NK-92 (cell line): Measurements from ENCODE around the gene PATJ.
"Not testable (repeated sequence)": the region's sequence is repeated elsewhere in the genome, so short reads cannot be mapped to it uniquely, and the experiment has no call there.

Source experiments
- DNase-seq: peaks from one replicate; lab custom pipeline; 2025; ENCODE audit not compliant: unreplicated experiment; lab: John Stamatoyannopoulos, UW

PATJ gene

DNA sequence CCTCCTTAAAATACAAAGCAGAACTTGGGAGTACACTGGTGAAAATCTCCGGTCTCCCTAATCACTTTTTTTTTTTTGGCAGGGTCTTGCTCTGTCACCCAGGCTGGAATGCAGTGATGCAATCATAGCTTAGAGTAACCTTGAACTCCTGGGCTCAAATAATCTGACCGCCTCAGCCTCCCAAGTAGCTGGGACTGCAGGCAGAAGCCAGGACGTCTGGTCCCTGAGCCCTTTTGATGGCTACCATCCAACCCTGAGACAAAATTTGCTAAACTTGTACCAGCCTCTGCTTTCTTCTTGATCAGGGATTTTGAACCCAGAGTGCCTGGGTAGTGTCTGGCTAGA, 456.5 kb downstream of the PATJ start:
- no peak for DNase-seq

GRCh38 chr1:62207187-62207586, 464.9 kb downstream of the PATJ start:
- no peak for DNase-seq

DNA sequence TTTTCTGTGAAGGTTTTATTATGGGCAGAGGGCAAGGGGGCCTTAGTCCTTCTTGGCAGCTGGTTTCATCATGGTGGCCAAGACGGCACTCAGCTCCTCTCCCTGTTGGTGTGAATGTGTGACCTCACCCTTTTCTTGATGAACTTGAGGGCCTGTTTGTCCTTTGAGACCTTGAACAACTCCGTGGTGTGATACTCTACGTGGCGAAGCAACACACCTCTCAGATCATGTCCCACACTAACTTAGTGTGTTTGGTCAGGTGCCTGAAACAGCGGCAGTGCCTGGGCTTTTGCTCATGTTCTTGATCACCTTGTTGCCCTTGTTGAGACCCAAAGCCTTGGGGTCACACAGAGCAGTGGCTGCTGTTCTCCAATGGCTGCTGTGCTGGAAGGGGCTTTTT, 465.8 kb downstream of the PATJ start:
- no peak for DNase-seq

- DNase-seq, result no peak
Measured at GRCh38 chr1:62208970-62209369, 466.7 kb downstream of the PATJ start.

- DNase-seq, result no peak
Measured at GRCh38 chr1:62209931-62210595, 467.8 kb downstream of the PATJ start.

GRCh38 chr1:62210960-62211359, 468.7 kb downstream of the PATJ start:
- no peak for DNase-seq

GRCh38 chr1:62212411-62212810, 470.1 kb downstream of the PATJ start:
- no peak for DNase-seq

- no peak for DNase-seq
Measured at GRCh38 chr1:62213075-62213914, 471.0 kb downstream of the PATJ start.

DNA sequence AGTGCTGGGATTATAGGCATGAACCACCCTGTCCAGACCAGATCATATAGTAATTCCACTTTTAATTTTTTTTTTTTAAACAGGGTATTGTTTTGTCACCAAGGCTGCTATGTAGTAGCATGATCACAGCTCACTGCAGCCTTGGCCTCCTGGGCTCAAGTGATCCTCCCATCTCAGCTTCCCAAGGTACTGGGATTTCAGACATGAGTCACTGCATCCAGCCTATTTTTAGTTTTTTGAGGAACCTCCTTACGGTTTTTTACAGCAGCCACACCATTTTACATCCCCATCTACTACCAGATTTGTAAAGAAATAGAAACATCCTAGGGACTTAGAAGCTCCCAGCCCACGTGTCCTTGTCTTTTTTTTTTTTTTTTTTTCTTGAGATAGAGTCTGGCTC, 476.3 kb downstream of the PATJ start:
- no peak for DNase-seq

DNA sequence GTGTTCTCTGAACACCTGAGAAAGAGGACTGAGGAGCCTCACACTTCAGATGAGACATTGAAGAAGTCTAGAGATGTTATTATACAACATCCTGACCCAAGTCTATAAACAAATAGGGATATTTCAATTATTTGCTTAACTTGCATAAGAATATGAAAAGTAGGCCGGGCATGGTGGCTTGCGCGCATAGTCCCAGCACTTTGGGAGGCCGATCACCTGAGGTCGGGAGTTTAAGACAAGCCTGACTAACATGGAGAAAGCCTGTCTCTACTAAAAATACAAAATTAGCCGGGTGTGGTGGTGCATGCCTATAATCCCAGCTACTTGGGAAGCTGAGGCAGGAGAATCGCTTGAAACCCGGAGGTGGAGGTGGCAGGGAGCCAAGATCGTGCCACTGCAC, 478.2 kb downstream of the PATJ start:
- DNase-seq, result not testable (repeated sequence)

DNA sequence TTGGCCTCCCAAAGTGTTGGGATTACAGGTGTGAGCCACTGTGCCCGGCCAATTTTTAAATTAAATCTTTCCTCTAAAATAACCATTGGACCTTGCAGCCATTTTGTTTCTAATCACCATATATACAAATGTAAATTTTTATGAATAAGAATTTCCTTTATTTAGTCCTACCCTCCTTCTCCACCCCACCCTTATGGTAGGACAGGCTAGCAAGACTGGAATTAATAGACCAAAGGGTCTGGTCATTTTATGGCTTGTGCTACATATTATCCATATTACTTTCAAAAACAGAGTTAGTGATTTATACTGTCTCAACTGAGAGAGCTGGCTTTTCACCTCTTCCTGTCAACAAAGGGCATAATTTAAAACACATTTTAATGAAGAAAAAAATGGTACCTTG, 478.9 kb downstream of the PATJ start:
- DNase-seq, result no peak

DNA sequence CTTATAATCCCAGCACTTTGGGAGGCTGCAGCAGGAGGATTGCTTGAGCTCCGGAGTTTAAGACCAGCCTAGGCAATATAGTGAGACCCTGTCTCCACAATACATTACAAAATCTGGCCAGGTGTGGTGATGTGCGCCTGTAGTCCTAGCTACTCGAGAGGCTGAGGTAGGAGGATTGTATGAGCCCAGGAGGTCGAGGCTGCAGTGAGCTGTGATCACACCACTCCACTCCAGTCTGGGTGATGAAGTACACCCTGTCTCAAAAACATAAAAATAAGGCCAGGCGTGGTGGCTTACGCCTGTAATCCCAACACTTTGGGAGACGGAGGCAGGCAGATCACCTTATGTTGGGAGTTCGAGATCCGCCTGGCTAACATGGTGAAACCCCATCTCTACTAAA, 480.0 kb downstream of the PATJ start:
- DNase-seq, result no peak

DNA sequence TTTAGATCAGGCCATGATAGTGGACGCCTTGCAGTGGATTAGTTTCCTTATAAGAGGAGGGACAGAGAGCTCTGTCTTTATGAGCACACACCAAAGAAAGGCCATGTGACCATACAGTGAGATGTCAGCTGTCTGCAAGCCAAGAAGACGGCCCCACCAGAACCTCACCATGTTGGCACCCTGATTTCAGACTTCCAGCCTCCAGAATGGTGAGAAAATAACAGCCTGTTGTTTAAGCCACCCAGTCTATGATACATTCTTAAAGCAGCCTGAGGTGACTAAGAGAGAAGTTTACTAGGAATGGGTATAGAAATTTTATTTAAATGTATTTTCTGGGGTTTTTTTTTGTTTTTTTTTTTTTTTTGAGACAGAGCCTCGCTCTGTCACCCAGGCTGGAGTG, 481.9 kb downstream of the PATJ start:
- DNase-seq, result no peak

DNA sequence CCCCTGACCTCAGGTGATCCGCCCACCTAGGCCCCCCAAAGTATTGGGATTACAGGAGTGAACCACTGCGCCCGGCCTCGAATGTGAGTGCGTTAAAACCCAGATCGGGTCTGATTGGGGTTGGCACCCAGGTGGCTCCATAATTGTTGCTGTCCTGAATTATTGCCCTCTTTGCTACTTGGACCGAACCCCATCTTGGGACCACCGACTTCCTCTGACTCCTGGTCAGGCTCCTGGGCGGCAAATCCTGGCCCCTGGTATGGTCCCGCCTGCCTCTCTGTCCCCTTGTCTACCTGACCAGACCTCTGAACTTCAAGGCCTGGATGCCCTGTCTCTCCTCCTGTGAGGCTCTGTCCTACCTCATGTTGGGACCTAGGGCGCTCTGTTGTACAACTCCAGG, 485.2 kb downstream of the PATJ start:
- no peak for DNase-seq
